HCT116 (cell line): ENCODE results near the gene PSTPIP1. TPM values are rescaled to one million over a fixed set of nuclear protein-coding genes. Genes with fewer than 3 reads are reported as not detected.

Source experiments
- ATAC-seq: fragments of 200-7000 bp; cut with Tn5 transposase; 2 replicates; pipeline ENCODE4 v1.9.1; 2020; ENCODE audit warnings: mild to moderate bottlenecking, moderate library complexity
- BruUV-seq: library from RNA; stranded (reverse); fragments of 400-500 nt; replicated peaks from 2 replicates; lab custom pipeline; 2021; lab: Mats Ljungman, UMichigan
- CTCF ChIA-PET: fragments of 300-600 bp; sonication (Branson Sonifier 250); formaldehyde crosslinking; loops from one replicate; lab custom pipeline; 2021; ENCODE audit warnings: antibody characterized with exemption; lab: Charles Lee
- POLR2A ChIA-PET: fragments of 300-600, 350-600 bp; sonication (Branson Sonifier 250); formaldehyde crosslinking; loops from one replicate; lab custom pipeline; 2021; ENCODE audit warnings: antibody characterized with exemption; lab: Charles Lee
- RAD21 ChIA-PET, 2 experiments: fragments of 300-600 bp; sonication (Branson Sonifier 250); formaldehyde crosslinking; loops; one replicate each; lab custom pipeline; 2023; ENCODE audit warnings: low total read pairs in 2 of 2; ENCODE audit not compliant: uncharacterized antibody in 2 of 2, unreplicated experiment in 2 of 2, low non-redundant PET in 1 of 2; lab: Charles Lee
- DNase-seq: peaks from one replicate; pipeline ENCODE4 v3.0.0-alpha.2; 2010; ENCODE audit warnings: low read depth, low spot score
- H2AFZ ChIP-seq: fragments of 200-600 bp; shearing (Covaris generic), sonication (generic); 2 replicates; pipeline ENCODE4 v1.6.1; 2017; ENCODE audit warnings: low read depth, mixed run types, mixed read lengths, antibody characterized with exemption, low read length; ENCODE audit not compliant: poor library complexity, severe bottlenecking
- H3K27ac ChIP-seq: 2 replicates; pipeline ENCODE4 v1.5.1; 2012; ENCODE audit warnings: low read depth, low read length
- H3K27me3 ChIP-seq: fragments of 200-600 bp; sonication (generic); 2 replicates; pipeline ENCODE4 v1.6.1; 2016; ENCODE audit warnings: mixed run types, low read length, mixed read lengths; ENCODE audit not compliant: insufficient read depth
- H3K36me3 ChIP-seq, 2 experiments: fragments of 200-500 bp in 1 of 2; fragments of 200-600 bp in 1 of 2; sonication (Bioruptor generic) in 1 of 2; sonication (generic) in 1 of 2; 2 replicates each; pipeline versions ENCODE4 v1.5.1 to v1.6.1; 2014 to 2016; ENCODE audit warnings: low read length in 2 of 2, inconsistent platforms in 1 of 2, mixed read lengths in 1 of 2, mixed run types in 1 of 2; ENCODE audit not compliant: insufficient read depth in 2 of 2, control insufficient read depth in 1 of 2
- H3K4me1 ChIP-seq, 2 experiments: fragments of 200-600 bp in 1 of 2; sonication (generic) in 1 of 2; 2 replicates each; pipeline versions ENCODE4 v1.5.1 to v1.6.1; 2012 to 2017; ENCODE audit warnings: low read length in 2 of 2, inconsistent platforms in 1 of 2, mild to moderate bottlenecking in 1 of 2, mixed read lengths in 1 of 2, mixed run types in 1 of 2, moderate library complexity in 1 of 2; ENCODE audit not compliant: insufficient read depth in 2 of 2, control insufficient read depth in 1 of 2
- H3K4me2 ChIP-seq: fragments of 200-600 bp; sonication (generic); 2 replicates; pipeline ENCODE4 v1.6.1; 2017; ENCODE audit warnings: mixed run types, low read length, mixed read lengths
- H3K4me3 ChIP-seq, 2 experiments: fragments of 200-600 bp in 1 of 2; sonication (generic) in 1 of 2; replicated peaks in 1 of 2; 2 replicates each; pipeline ENCODE4 v1.5.1; 2011 to 2016; ENCODE audit warnings: low read length in 2 of 2, control low read depth in 1 of 2, low read depth in 1 of 2, mild to moderate bottlenecking in 1 of 2, mixed read lengths in 1 of 2, mixed run types in 1 of 2
- H3K79me2 ChIP-seq: fragments of 200-600 bp; sonication (generic); 2 replicates; pipeline ENCODE4 v1.6.1; 2017; ENCODE audit warnings: mild to moderate bottlenecking, mixed run types, low read length, moderate library complexity, mixed read lengths; ENCODE audit not compliant: insufficient read depth
- H3K9ac ChIP-seq: fragments of 200-600 bp; sonication (generic); 2 replicates; pipeline ENCODE4 v1.6.1; 2016; ENCODE audit warnings: low read length, mixed read lengths
- H3K9me2 ChIP-seq: fragments of 200-600 bp; sonication (generic), shearing (Covaris generic); 2 replicates; pipeline ENCODE4 v1.6.1; 2017; ENCODE audit warnings: mixed run types, mild to moderate bottlenecking, moderate library complexity; ENCODE audit not compliant: insufficient read depth
- H3K9me3 ChIP-seq, 2 experiments: fragments of 200-500 bp in 1 of 2; fragments of 200-600 bp in 1 of 2; sonication (Bioruptor generic) in 1 of 2; sonication (generic) in 1 of 2; 2 replicates each; pipeline ENCODE4 v1.6.1; 2014 to 2017; ENCODE audit warnings: low read length in 2 of 2, mixed read lengths in 2 of 2, inconsistent platforms in 1 of 2, low read depth in 1 of 2, mild to moderate bottlenecking in 1 of 2, mixed run types in 1 of 2, moderate library complexity in 1 of 2; ENCODE audit not compliant: control insufficient read depth in 1 of 2, insufficient read depth in 1 of 2
- H4K20me1 ChIP-seq: fragments of 200-600 bp; sonication (generic), shearing (Covaris generic); 2 replicates; pipeline ENCODE4 v1.6.1; 2017; ENCODE audit warnings: mixed run types, mild to moderate bottlenecking, moderate library complexity; ENCODE audit not compliant: insufficient read depth
- CBX3 ChIP-seq: IDR thresholded peaks from 2 replicates; pipeline ENCODE4 v1.6.1; 2012; ENCODE audit warnings: low read depth
- EGR1 ChIP-seq: IDR thresholded peaks from 2 replicates; pipeline ENCODE4 v1.6.1; 2012; ENCODE audit warnings: low read depth
- ELF1 ChIP-seq: IDR thresholded peaks from 2 replicates; pipeline ENCODE4 v1.6.1; 2012; ENCODE audit warnings: low read depth, borderline replicate concordance
- EZH2 ChIP-seq: fragments of 200-600 bp; sonication (generic); IDR thresholded peaks from 2 replicates; pipeline ENCODE4 v1.6.1; 2017; ENCODE audit warnings: antibody characterized with exemption, mixed run types
- FOSL1 ChIP-seq: IDR thresholded peaks from 2 replicates; pipeline ENCODE4 v1.6.1; 2012; ENCODE audit warnings: low read depth
- JUND ChIP-seq: IDR thresholded peaks from 2 replicates; pipeline ENCODE4 v1.6.1; 2012
- POLR2A ChIP-seq: IDR thresholded peaks from 2 replicates; pipeline ENCODE4 v1.7.0; 2011; ENCODE audit warnings: borderline replicate concordance; ENCODE audit not compliant: insufficient read depth, insufficient read length; ENCODE audit errors: extremely low read depth
- POLR2AphosphoS5 ChIP-seq: IDR thresholded peaks from 2 replicates; pipeline ENCODE4 v1.6.1; 2011; ENCODE audit warnings: mild to moderate bottlenecking, low read depth, low read length, moderate library complexity
- RAD21 ChIP-seq: IDR thresholded peaks from 2 replicates; pipeline ENCODE4 v1.6.1; 2012; ENCODE audit warnings: low read depth, mild to moderate bottlenecking
- SP1 ChIP-seq: IDR thresholded peaks from 2 replicates; pipeline ENCODE4 v1.6.1; 2012; ENCODE audit warnings: low read depth
- SRF ChIP-seq: IDR thresholded peaks from 2 replicates; pipeline ENCODE4 v1.6.1; 2012; ENCODE audit warnings: low read depth
- TCF7L2 ChIP-seq: IDR thresholded peaks from 2 replicates; pipeline ENCODE4 v1.7.0; 2011; ENCODE audit warnings: borderline replicate concordance, inconsistent platforms; ENCODE audit not compliant: insufficient read depth, insufficient read length; ENCODE audit errors: extremely low read depth
- YY1 ChIP-seq: IDR thresholded peaks from 2 replicates; pipeline ENCODE4 v1.6.1; 2011; ENCODE audit warnings: low read length, low read depth, moderate library complexity, mild to moderate bottlenecking; ENCODE audit not compliant: insufficient replicate concordance; ENCODE audit errors: extremely low read depth
- ZFX ChIP-seq: fragments of 450-650 bp; IDR thresholded peaks from 2 replicates; pipeline ENCODE4 v1.6.1; 2017
- ZNF274 ChIP-seq: fragments of 200-500 bp; sonication (Bioruptor generic); IDR thresholded peaks from 2 replicates; pipeline ENCODE4 v1.6.1; 2014; ENCODE audit warnings: mild to moderate bottlenecking, low read depth, low read length, inconsistent platforms
- intact Hi-C: fragments of 100-400 bp; cut with micrococcal nuclease; formaldehyde crosslinking; loops from 2 replicates; pipeline ENCODE4 v1.10.0; 2022
- total RNA-seq: library from RNA; stranded (reverse); gene quantifications from one replicate; pipeline ENCODE4 v1.2.1, GENCODE V29; 2021; ENCODE audit not compliant: unreplicated experiment
- TF ChIP-seq, protein P1 (sequence below): IDR thresholded peaks from 2 replicates; pipeline ENCODE4 v1.6.1; 2012
- TF ChIP-seq, protein P2 (sequence below): IDR thresholded peaks from 2 replicates; pipeline ENCODE4 v1.6.1; 2011; ENCODE audit warnings: mild to moderate bottlenecking, low read length, moderate library complexity; ENCODE audit not compliant: insufficient replicate concordance; ENCODE audit errors: extremely low read depth
- TF ChIP-seq, protein P3 (sequence below): IDR thresholded peaks from 2 replicates; pipeline ENCODE4 v1.6.1; 2012
- TF ChIP-seq, protein P4 (sequence below), 3 experiments: fragments of 200-600 bp in 1 of 3; sonication (generic) in 1 of 3; IDR thresholded peaks in 2 of 3; conservative IDR thresholded peaks in 1 of 3; 2 replicates each; pipeline ENCODE4 v1.5.1; 2012 to 2017; ENCODE audit warnings: low read depth in 2 of 3, low read length in 2 of 3, antibody characterized with exemption in 1 of 3, borderline replicate concordance in 1 of 3, control low read depth in 1 of 3, mild to moderate bottlenecking in 1 of 3, mixed read lengths in 1 of 3, mixed run types in 1 of 3, moderate library complexity in 1 of 3; ENCODE audit not compliant: insufficient read depth in 1 of 3

Gene PSTPIP1
- total RNA-seq, 1 experiment from 2014 or later = 0.79 TPM

DNA sequence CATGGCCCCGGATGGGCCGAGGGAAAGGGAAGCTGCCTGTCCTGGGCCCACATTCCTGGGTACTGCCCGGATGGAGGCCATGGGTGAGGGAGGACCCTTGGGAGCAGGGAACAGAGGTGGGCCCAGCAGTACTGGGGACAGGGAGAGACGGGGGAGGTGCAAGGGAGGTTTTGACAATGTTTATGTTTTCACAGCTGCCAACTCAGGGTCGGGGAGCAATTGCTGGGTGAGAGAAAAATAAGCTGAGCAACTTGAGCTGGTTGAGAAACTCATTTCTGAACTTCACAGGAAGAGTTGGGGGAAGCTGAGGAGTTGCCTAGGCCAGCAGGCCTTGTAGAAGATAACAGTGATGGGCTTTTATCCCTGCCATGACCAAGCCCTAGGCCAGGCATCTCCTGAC is 87.0 kb downstream of the PSTPIP1 start:
- ChIA-PET POLR2A (no interaction called here), CTCF (no interaction called here)
- Histone ChIP-seq H4K20me1 (no peaks in the 10 kb centered on the region), H3K4me1 (peaks cover 0 to 7% of the 10 kb centered on the region in 2 experiments; a peak in 1 of 4 replicates), H3K79me2 (no peaks in the 10 kb centered on the region), H3K4me3 (no peak overlapping the region), H3K27ac (no peak overlapping the region), H3K4me2 (no peak overlapping the region), H3K36me3 (no peaks in the 10 kb centered on the region), H3K9ac (no peak overlapping the region)
- intact Hi-C loops = no loop called here
- no peak for ATAC-seq
- DNase-seq = no peak
- TF ChIP-seq RAD21 (no peak), YY1 (no peak), SP1 (no peak), TCF7L2 (no peak), CBX3 (no peak), SRF (no peak), EGR1 (no peak), POLR2AphosphoS5 (no peak), ELF1 (no peak), ZFX (no peak), POLR2A (no peak), FOSL1 (no peak), ZNF274 (no peak), JUND (no peak), EZH2 (no peak)
- TF ChIP-seq, protein P1, sequence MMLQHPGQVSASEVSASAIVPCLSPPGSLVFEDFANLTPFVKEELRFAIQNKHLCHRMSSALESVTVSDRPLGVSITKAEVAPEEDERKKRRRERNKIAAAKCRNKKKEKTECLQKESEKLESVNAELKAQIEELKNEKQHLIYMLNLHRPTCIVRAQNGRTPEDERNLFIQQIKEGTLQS = no peak
- TF ChIP-seq, protein P2, sequence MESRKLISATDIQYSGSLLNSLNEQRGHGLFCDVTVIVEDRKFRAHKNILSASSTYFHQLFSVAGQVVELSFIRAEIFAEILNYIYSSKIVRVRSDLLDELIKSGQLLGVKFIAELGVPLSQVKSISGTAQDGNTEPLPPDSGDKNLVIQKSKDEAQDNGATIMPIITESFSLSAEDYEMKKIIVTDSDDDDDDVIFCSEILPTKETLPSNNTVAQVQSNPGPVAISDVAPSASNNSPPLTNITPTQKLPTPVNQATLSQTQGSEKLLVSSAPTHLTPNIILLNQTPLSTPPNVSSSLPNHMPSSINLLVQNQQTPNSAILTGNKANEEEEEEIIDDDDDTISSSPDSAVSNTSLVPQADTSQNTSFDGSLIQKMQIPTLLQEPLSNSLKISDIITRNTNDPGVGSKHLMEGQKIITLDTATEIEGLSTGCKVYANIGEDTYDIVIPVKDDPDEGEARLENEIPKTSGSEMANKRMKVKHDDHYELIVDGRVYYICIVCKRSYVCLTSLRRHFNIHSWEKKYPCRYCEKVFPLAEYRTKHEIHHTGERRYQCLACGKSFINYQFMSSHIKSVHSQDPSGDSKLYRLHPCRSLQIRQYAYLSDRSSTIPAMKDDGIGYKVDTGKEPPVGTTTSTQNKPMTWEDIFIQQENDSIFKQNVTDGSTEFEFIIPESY = no peak
- TF ChIP-seq, protein P3, sequence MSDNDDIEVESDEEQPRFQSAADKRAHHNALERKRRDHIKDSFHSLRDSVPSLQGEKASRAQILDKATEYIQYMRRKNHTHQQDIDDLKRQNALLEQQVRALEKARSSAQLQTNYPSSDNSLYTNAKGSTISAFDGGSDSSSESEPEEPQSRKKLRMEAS = no peak
- TF ChIP-seq, protein P4, sequence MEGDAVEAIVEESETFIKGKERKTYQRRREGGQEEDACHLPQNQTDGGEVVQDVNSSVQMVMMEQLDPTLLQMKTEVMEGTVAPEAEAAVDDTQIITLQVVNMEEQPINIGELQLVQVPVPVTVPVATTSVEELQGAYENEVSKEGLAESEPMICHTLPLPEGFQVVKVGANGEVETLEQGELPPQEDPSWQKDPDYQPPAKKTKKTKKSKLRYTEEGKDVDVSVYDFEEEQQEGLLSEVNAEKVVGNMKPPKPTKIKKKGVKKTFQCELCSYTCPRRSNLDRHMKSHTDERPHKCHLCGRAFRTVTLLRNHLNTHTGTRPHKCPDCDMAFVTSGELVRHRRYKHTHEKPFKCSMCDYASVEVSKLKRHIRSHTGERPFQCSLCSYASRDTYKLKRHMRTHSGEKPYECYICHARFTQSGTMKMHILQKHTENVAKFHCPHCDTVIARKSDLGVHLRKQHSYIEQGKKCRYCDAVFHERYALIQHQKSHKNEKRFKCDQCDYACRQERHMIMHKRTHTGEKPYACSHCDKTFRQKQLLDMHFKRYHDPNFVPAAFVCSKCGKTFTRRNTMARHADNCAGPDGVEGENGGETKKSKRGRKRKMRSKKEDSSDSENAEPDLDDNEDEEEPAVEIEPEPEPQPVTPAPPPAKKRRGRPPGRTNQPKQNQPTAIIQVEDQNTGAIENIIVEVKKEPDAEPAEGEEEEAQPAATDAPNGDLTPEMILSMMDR (IDR thresholded peaks at IDR 0.05 in 2 of 3, conservative IDR thresholded peaks at IDR 0.05 in 1 of 3; ENCODE audit: borderline replicate concordance in 1 of 3, insufficient read depth in 1 of 3, low read depth in 2 of 3, low read length in 2 of 3) = no peak
- TF ChIP-seq, all 23 proteins: peak for 0
- RAD21 ChIA-PET = no interaction called here
- H3K9me2 ChIP-seq = no peaks in the 10 kb centered on the region
- H3K9me3 ChIP-seq = no peaks in the 10 kb centered on the region
- no TSS peak for BruUV-seq
- H2AFZ ChIP-seq = no peak overlapping the region
- no peaks in the 10 kb centered on the region for H3K27me3 ChIP-seq
